Vagina (tissue), 2 donors: ENCODE data around the gene CSRNP2.

Experiments used
- POLR2A ChIP-seq, 2 donors: fragments of 450-650 bp; IDR thresholded peaks; one replicate each; pipeline ENCODE4 v1.6.1; 2017; ENCODE audit warnings: antibody characterized with exemption in 2 of 2, mild to moderate bottlenecking in 2 of 2, moderate library complexity in 2 of 2
- POLR2AphosphoS5 ChIP-seq, 2 donors: sonication (generic); formaldehyde crosslinking; IDR thresholded peaks; one replicate each; pipeline ENCODE4 v1.9.0; 2017; ENCODE audit warnings: antibody characterized with exemption in 2 of 2, mild to moderate bottlenecking in 2 of 2, low read depth in 1 of 2; ENCODE audit not compliant: insufficient read depth in 1 of 2
- TF ChIP-seq, protein P1 (sequence below), 3 experiments: fragments of 450-650 bp in 2 of 3; fragments of 200-600 bp in 1 of 3; sonication (generic) in 1 of 3; IDR thresholded peaks; one replicate each; pipeline ENCODE4 v1.5.1; 2017 to 2019; ENCODE audit warnings: antibody characterized with exemption in 3 of 3, mild to moderate bottlenecking in 2 of 3, moderate library complexity in 2 of 3

DNA sequence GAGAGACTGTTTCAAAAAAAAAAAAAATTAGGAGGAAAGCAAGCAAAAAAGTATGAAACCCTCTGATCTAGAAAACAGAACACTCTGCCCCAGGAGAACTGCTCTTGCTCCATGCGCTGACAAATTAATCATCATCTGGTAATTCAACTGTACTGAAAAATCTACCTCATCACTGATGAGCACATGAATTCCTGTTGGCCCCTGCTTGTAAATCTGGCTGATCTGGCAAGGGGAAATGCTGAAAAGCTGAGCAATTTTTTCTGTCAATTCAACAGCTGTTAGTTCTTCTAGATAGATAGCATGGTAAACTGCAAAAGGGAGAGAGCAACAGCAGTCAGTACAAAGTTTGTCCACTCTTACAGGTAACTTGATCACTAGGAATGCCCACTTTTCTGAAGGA is 15.2 kb upstream of the CSRNP2 start:
- TF ChIP-seq POLR2A (IDR thresholded peaks at IDR 0.05): no peak
- no peak for TF ChIP-seq POLR2AphosphoS5 (IDR thresholded peaks at IDR 0.05; ENCODE audit: insufficient read depth in 1 of 2, low read depth in 1 of 2)
- TF ChIP-seq, protein P1, sequence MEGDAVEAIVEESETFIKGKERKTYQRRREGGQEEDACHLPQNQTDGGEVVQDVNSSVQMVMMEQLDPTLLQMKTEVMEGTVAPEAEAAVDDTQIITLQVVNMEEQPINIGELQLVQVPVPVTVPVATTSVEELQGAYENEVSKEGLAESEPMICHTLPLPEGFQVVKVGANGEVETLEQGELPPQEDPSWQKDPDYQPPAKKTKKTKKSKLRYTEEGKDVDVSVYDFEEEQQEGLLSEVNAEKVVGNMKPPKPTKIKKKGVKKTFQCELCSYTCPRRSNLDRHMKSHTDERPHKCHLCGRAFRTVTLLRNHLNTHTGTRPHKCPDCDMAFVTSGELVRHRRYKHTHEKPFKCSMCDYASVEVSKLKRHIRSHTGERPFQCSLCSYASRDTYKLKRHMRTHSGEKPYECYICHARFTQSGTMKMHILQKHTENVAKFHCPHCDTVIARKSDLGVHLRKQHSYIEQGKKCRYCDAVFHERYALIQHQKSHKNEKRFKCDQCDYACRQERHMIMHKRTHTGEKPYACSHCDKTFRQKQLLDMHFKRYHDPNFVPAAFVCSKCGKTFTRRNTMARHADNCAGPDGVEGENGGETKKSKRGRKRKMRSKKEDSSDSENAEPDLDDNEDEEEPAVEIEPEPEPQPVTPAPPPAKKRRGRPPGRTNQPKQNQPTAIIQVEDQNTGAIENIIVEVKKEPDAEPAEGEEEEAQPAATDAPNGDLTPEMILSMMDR (IDR thresholded peaks at IDR 0.05): no peak
